ENCODE results near the gene GIPC2.

The GIPC2 gene

DNA sequence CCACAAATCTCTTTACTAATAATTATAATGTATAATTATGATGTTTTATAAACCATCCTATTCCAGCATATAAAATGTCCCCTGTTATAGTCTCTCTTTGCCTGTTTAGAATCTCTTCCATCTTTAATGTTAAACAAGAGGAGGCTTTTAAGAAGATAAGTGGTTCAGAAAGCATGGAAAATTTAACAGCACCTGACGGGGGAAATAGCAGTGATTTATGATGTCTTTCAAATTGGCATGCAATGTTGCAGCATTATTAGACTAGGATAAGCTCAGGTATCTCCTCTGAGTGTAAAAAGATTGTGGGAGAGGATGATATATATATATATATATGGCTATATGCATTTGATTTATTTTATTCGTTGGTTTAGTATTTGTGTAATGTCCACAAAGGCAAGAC is 24.4 kb downstream of the GIPC2 start:
- TF ChIP-seq, protein P1, sequence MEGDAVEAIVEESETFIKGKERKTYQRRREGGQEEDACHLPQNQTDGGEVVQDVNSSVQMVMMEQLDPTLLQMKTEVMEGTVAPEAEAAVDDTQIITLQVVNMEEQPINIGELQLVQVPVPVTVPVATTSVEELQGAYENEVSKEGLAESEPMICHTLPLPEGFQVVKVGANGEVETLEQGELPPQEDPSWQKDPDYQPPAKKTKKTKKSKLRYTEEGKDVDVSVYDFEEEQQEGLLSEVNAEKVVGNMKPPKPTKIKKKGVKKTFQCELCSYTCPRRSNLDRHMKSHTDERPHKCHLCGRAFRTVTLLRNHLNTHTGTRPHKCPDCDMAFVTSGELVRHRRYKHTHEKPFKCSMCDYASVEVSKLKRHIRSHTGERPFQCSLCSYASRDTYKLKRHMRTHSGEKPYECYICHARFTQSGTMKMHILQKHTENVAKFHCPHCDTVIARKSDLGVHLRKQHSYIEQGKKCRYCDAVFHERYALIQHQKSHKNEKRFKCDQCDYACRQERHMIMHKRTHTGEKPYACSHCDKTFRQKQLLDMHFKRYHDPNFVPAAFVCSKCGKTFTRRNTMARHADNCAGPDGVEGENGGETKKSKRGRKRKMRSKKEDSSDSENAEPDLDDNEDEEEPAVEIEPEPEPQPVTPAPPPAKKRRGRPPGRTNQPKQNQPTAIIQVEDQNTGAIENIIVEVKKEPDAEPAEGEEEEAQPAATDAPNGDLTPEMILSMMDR (IDR thresholded peaks at IDR 0.05), result no peak
- no peak for TF ChIP-seq ZFX (IDR thresholded peaks at IDR 0.05; ENCODE audit: borderline replicate concordance)
- H3K27ac ChIP-seq, result no peak overlapping the region

DNA sequence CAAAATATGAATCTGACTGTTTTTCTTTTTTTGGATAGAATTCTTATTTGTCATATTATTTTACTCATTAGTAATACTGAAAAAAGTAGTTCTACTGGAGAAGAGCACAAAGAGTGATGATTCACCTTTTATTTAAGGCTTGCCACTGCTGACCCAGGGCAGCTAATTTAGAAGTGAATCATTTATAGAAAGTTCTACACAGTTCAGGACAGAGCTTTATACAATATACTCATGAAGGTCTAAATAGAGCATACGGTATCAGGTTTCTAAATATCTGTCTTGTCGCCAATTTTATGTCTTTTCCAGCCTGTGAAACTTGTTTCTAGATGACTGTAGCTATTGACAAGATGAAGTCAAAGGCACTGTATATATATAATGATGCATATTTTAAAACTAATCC is 25.0 kb downstream of the GIPC2 start:
- TF ChIP-seq, protein P1 (IDR thresholded peaks at IDR 0.05), result no peak
- TF ChIP-seq ZFX (IDR thresholded peaks at IDR 0.05; ENCODE audit: borderline replicate concordance), result no peak
- H3K27ac ChIP-seq, result no peak overlapping the region

DNA sequence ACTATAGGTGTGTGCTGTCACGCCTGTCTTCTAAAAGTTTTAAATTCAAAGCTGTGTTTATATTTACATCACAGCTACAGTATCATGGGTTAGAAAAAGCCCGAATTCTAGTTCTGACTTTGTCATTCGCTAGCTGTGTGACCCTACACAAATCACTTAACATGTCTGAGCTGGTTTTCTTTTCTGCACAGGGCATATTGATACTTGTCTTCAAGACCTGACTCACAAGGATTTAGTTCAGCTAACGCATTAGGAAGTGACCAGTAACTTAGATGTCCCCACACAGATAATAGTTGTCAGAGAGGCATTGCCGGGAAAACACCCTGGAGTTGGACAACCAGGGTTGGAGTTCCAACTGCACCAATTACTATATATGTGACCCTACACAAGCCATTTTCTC is 25.9 kb downstream of the GIPC2 start:
- H3K27ac ChIP-seq, result no peak overlapping the region
- TF ChIP-seq, protein P1 (IDR thresholded peaks at IDR 0.05), result no peak
- no peak for TF ChIP-seq ZFX (IDR thresholded peaks at IDR 0.05; ENCODE audit: borderline replicate concordance)

DNA sequence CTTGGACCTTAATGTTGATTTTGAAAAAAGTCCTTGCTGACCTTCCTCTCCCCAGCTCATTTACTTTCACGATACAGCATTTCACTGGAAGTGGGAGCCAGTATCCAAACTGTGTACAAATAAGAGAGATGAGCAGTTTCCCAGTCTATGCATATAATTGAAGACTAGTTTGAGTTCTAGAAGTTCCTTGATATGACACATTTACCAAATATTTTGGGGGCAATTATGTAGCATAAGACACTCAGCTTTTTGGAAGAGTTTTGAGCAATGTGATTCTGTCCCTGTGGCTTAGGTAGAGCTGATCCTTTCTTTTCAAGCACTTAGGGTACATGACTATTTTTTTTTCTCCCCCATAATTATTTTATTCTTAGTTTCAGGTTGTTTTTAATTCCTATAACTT is 26.4 kb downstream of the GIPC2 start:
- TF ChIP-seq, protein P1 (IDR thresholded peaks at IDR 0.05), result no peak
- TF ChIP-seq ZFX (IDR thresholded peaks at IDR 0.05; ENCODE audit: borderline replicate concordance), result no peak
- no peak overlapping the region for H3K27ac ChIP-seq

DNA sequence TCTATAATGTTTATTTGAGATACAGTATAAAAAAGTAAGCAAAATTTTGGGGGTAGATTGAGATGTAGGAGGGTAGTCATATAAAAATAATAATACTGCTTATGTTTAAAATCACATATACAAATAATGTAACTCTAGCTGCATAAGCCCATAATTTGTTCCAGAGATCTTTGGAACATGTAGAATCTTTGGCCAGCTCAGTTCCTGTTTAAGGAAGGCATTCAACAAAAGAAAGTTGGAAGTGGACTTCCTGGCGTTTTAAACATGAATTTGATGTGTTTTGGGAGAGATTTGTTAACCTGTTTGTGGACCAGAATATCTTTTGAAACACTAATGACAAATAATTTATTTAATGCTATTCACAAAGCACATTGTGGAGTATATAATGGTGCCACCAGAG is 27.7 kb downstream of the GIPC2 start:
- no peak overlapping the region for H3K27ac ChIP-seq
- no peak for TF ChIP-seq ZFX (IDR thresholded peaks at IDR 0.05; ENCODE audit: borderline replicate concordance)
- TF ChIP-seq, protein P1 (IDR thresholded peaks at IDR 0.05), result no peak

DNA sequence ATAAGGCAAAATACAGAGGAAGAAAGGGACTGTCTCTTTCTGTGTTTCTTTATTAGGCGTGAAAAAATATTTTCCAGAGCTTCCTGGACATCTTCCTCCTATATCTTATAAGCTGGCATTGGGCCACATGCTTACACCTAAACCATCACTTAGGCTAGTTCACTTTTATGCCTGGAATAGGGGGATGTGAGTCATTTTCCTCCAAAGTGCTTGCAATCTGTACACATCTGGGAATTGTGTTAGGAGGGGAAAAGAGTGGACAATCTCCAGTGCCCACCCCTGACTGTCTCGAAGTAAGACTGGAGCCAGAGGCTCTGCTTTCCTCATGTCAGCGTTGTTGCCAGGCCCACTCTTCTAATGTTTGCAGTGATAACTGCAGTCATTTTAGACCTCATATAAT is 29.9 kb downstream of the GIPC2 start:
- no peak for TF ChIP-seq ZFX (IDR thresholded peaks at IDR 0.05; ENCODE audit: borderline replicate concordance)
- TF ChIP-seq, protein P1 (IDR thresholded peaks at IDR 0.05), result no peak
- H3K27ac ChIP-seq, result no peak overlapping the region

DNA sequence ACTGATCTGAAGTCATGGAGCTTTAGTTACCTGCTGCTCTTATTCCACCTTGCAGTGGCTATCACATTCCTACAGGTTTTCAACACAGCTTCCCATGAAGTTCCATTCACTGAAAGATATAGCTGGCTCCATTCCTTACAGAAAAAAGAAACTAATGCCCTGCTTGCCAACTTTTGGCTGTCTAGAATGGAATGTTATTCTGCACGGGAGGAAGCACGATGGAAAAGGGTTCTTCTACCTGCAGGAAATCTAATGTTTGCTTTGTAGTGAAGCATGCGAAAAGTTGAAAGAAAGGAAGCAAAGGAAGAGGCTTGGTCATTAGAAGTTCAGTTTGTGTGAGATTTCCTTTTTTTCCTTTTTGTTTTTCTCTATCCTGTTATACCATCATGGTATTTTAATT is 32.6 kb downstream of the GIPC2 start:
- TF ChIP-seq, protein P1 (IDR thresholded peaks at IDR 0.05), result no peak
- H3K27ac ChIP-seq, result no peak overlapping the region

All from 22Rv1 (cell line).